ENCODE results near the gene PINLYP.
A peak's percentile ranks its signal among the peaks of the same experiment; 100 is the strongest.

Gene PINLYP

GRCh38 chr19:43575156-43575950 is at the start of gene PINLYP, which contains the start of gene XRCC1:
PINLYP (plus strand) TSS chr19:43575801; CDS start chr19:43577192, 1,391 bp downstream.
XRCC1 (minus strand) TSS chr19:43575527; CDS start chr19:43575458, 69 bp downstream.
- peak within 1 kb of the TSS; percentile 78 for H3K4me3 ChIP-seq (ENCODE audit: low read depth, low read length)

DNA sequence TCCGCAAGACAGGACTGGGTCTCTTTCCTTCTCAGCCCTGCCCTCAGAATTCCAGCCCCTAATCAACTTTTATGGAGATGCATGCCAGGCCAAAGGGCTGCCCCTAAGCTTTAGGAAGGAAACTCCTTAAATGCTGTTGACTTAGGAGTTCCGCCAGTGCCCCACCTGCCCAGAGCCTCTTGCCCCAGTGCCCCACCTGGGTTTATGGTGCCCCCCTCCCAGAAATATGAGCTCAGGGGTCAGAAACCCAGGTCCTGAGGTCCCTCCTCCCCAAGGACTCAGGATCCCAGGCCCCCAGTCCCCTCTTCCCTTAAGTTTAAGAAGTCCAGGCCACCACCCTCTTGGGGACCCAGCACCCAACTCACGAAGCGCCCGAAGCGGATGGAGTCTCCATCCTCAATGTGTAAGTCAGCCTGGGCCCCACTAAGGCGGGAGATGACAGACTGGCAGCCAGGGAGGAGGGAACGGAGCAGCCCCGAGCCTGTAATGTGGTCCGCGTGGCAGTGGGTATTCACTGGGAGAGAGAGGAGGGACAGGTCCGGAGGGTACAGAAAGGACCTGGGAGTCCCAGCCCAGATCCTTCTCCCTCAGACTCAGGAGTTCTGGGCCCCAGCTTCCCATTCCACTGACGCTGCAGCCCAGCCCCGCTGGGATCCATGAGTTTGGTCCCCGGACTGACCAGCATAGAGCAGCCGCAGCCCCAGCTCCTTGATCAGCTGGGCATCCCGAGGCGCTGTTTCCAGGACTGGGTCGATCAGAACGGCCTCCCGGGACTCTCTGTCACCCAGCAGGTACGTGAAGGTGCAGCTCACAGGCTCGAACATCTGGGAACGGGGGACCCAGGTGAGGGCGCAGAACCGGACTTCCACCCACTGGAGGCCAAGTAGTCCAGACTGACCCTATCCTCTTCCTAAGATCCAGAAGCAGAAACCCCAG is 49.5 kb upstream of the PINLYP start:
- peak overlapping the region; percentile 74 for H3K4me3 ChIP-seq (ENCODE audit: low read depth, low read length)

DNA sequence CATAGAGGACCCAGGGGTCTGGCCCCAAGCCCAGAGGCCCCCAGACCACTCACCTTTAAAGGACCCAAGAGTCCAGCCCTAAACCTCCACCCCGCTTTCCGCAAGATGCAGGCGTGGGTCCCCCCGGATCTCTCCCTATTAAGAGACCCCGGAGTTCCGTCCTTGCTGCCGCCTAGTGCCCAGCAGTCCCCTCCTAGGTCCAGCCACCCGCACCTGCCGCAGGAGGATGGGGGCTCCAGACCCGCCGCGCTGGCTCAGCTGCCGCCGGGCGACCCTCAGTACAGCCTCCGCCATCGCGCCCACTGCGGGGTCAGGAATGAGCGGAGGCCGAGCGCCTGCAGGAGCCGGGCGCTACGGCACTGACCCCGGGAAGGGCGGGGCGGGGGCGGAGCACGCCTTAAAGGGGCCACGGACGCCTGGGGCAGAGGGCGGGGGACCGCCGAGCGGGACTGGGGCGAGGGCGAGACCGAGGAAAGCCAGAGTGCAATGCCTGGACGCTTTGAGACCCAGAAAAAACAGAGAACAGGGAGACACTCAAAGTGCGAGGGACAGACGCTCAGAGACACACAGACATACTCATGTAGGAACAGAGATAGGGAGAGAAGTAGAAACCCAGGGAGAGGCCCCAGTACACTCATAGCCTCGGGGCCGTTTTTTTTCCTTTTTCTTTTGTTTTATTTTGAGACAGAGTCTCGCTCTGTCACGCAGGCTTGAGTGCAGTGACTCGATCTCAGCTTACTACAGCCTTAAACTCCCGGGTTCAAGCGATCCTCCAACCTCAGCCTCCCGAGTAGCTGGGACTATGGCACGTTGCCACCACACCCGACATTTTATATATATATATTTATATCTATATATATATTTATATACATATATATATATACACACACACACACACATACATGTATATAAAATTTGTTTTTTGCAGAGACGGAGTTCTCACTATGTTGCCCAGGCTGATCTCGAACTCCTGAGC is 48.4 kb upstream of the PINLYP start, which contains the start of gene ETHE1:
Gene ETHE1 (minus strand): TSS at position 318 of the 976 bp plus-strand sequence. CDS start 24 bp downstream, at position 294.
- peak within 1 kb of the TSS; percentile 74 for H3K4me3 ChIP-seq (ENCODE audit: low read depth, low read length)

- H3K4me3 ChIP-seq (ENCODE audit: low read depth, low read length): no peak overlapping the region
These were observed 47.6 kb upstream of the PINLYP start for GRCh38 chr19:43527860-43528622.

DNA sequence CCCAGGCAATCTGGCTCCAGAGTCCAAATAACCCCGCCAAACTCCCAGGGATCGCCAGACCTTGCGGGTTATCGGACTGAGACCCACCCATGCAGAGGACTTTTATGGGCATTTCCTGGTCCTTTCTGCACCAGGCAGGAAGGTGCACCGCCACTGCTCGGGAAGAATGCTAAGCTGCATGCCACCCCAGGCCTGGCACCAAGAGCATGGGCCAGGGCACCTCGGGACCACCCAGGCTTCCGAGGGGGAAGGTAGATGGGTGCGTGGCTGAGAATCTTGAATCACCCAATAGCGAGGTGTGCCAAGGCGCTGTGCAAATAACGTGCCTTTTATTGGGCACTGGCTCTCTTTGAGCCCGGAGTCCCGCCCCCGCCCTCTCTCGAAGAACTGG is 43.0 kb upstream of the PINLYP start:
- H3K4me3 ChIP-seq (ENCODE audit: low read depth, low read length): peak overlapping the region; percentile 77

DNA sequence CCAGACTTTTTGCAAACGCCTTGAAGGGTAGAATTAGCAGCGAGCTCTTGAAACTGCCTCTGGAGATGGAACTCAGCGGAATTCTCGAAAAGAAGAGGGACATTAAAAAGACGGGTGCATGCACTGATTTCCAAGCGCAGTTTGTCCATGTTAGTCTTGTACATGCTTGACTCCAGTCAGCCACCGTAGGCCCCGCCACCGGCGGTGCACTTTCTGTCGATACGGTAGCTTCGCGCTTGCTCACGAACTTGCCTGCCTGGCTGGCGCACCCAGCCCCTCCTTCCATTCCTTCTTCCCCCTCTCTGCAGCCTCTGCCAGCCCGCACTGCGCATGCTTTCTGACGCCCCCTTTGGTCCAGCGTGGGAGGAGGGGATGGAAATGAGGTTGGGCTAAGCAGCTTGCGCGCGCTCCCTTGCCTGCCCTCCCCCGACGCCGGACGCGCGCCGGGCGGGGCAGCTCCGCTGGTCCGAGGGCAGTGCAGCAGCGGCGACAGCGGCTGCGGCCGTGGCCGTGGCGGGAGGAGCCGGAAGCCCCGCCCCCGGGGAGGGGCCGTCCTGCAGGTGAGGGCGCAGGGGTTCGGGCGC is 42.5 kb upstream of the PINLYP start, which contains the start of gene ZNF575:
Gene ZNF575 (plus strand): TSS at position 227 of the 584 bp plus-strand sequence. CDS start 1,235 bp downstream, outside the sequence.
- peak within 1 kb of the TSS; percentile 77 for H3K4me3 ChIP-seq (ENCODE audit: low read depth, low read length)

DNA sequence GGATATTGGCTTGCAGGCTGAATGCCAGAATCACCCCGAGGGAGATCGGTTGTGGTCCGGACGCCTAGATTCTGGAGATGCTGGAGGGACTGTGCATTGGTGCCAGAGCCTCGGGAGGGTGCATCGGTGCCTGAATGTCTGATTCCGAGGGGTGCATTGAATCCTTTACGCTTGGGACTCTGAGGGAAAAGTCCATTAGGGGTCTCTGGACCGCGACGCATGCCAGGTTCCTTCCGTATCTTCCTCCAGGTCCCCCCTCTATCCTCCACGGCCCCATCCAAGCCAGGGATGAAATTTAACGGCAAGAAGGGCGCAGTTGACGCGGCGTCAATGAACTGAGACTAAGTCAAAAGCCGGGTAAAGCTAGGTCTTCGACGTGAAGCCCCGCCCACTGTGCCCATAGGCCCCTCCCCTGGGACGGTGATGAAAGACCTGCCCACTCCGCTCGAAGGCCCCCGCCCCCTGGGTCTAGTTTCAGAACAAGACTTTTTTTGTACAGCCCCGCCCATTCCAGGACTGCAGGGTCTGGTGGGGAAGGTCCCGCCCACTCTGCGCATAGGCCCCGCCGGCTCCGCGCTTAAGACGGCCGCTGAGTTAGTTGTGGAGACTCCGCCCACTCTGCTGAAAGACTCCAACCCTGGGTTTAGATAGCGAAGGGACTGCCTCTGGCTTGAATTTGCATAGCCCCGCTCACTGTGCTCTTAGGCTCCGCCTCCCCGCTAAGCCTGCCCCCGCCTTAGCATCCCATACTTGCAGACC is 41.9 kb upstream of the PINLYP start:
- peak overlapping the region; percentile 77 for H3K4me3 ChIP-seq (ENCODE audit: low read depth, low read length)

GRCh38 chr19:43534305-43534815 is 41.2 kb upstream of the PINLYP start:
- peak overlapping the region; percentile 20 for H3K4me3 ChIP-seq (ENCODE audit: low read depth, low read length)

- no peak overlapping the region for H3K4me3 ChIP-seq (ENCODE audit: low read depth, low read length)
These were observed 40.5 kb upstream of the PINLYP start for GRCh38 chr19:43534816-43535761.

GRCh38 chr19:43538922-43539321 is 36.7 kb upstream of the PINLYP start:
- H3K4me3 ChIP-seq (ENCODE audit: low read depth, low read length): no peak overlapping the region

- H3K4me3 ChIP-seq (ENCODE audit: low read depth, low read length): no peak overlapping the region
These were observed 35.2 kb upstream of the PINLYP start for GRCh38 chr19:43540381-43540780.

DNA sequence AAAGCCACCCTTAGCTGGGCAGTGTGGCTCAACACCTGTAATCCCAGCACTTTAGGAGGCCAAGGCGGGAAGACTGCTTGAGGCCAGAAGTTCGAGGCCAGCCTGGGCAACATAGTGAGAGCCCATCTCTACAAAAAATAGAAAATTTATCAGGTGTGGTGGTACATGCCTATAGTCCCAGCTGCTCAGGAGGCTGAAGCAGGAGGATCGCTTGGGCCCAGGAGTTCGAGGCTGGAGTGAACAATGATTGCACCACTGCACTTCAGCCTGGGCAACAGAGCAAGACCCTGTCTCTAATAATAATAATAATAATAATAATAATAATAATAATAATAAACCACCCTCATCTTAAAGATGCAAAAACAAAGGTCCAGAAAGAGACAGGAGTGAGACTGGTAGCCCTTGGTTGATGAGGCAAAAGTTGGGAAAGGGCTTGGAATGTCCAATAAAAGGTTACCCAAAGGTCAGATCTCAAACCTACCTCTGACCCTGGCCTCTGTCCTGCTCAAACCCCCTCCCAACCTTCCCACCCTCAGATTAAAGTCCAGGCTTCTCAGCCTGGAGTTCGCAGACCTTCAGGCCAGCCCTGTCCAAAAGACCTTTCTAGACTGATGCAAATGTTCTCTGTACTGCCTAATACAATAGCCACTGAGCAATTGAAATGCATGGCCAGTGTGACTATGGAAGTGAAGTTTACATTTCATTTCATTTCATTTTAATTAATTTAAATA is 33.5 kb upstream of the PINLYP start:
- no peak overlapping the region for H3K4me3 ChIP-seq (ENCODE audit: low read depth, low read length)

DNA sequence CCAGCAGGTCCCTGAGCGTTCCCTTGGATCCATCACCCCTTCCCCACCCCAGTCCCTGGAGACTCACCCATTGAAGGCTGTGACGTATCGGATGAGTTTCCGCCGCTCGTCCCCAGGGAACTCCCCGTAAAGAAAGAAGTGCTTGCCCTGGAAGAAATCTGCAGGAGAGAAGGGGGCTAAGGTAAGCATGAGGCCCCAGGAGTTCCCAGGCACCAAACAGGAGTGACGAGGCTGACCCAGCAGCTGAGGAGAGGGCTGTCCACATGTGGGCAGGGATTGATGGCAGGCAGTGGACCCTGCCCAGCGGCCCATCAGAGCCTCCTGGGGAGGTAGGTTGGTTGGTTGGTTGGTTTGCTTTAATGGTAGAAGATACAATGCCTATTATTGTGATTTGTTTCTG is 31.5 kb upstream of the PINLYP start:
- no peak overlapping the region for H3K4me3 ChIP-seq (ENCODE audit: low read depth, low read length)

DNA sequence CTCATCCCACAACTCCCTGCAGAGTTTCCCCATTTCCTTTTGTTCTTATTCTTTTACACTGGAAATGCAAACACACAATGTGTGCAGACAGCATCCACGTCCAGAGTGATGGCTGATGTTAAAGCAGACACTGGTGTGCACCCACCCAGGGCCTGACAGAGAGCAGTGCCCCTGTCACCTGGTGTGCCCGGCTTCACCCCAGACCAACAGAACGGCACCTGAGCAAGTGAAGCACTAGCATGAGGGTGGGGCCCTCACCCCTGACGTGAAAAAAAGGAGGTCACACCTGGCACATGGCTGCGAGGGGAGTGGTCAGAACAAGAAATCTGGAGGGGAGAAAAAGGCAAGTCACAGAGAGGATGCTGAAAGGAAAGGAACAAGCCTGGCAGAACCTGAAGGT is 30.3 kb upstream of the PINLYP start:
- H3K4me3 ChIP-seq (ENCODE audit: low read depth, low read length): no peak overlapping the region

GRCh38 chr19:43545981-43546380 is 29.6 kb upstream of the PINLYP start:
- H3K4me3 ChIP-seq (ENCODE audit: low read depth, low read length): no peak overlapping the region

DNA sequence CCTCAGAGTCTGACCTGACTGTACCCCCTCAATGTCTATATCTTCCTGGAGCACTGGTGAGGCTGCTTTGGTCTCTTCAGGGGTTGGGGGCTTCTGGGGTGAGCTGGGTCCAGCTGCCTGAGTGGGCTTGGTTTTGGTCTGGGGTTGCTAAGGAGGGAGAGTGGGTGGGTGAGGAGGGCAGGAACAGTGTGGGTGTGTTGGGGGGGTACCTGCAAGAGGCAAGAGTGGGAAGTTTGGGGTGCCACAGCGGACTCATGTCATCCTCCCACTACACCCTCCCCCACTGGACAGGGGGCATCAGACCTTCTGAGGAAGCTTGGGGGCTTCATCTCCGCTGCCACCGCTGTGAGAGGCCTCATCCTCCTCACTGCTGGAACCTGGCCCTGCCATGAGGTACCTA is 29.0 kb upstream of the PINLYP start:
- H3K4me3 ChIP-seq (ENCODE audit: low read depth, low read length): no peak overlapping the region

All from iPS-11a (cell line).